Measurements from ENCODE around the gene EME1. TPM values are rescaled to one million over a fixed set of nuclear protein-coding genes. Genes with fewer than 3 reads are reported as not detected.

The EME1 gene
- total and polyA plus RNA-seq, 2 of the 13 experiments (the other 11 are each of a cell fraction or from before 2014, with no cell fraction given) = 20.7 to 24.6 TPM

GRCh38 chr17:50397111-50397918 is 24.3 kb downstream of the EME1 start, which contains the start of gene LRRC59 (continued):
- TF ChIP-seq ZC3H4 (CRISPR knock-in tag; IDR thresholded peaks at IDR 0.05; ENCODE audit: borderline replicate concordance) = no peak; the same call in 1 of the 2 replicates
- TF ChIP-seq IKZF4 (CRISPR knock-in tag; IDR thresholded peaks at IDR 0.05; ENCODE audit: borderline replicate concordance, low read depth, not compliant biosample characterization) = peak; percentile 97
- TF ChIP-seq ZNF576 (CRISPR knock-in tag; IDR thresholded peaks at IDR 0.05) = peak; percentile 85; the same call in 1 of the 2 replicates
- peak; percentile 95 for TF ChIP-seq ZNF329 (CRISPR knock-in tag; IDR thresholded peaks at IDR 0.05; ENCODE audit: low read depth)
- TF ChIP-seq ZNF513 (CRISPR knock-in tag; conservative IDR thresholded peaks at IDR 0.05) = peak; percentile 99; the same call in 1 of the 2 replicates
- TF ChIP-seq TRIM22 (IDR thresholded peaks at IDR 0.05) = no peak
- TF ChIP-seq PREB (CRISPR knock-in tag; IDR thresholded peaks at IDR 0.05) = 0 out of 2 replicates have a peak, but pooled peaks have one; percentile 15
- TF ChIP-seq TEF (CRISPR knock-in tag; IDR thresholded peaks at IDR 0.05) = no peak
- TF ChIP-seq IRX3 (CRISPR knock-in tag; IDR thresholded peaks at IDR 0.05; ENCODE audit: borderline replicate concordance, low read depth) = peak; percentile 97
- peak; percentile 89 for TF ChIP-seq ATF5 (CRISPR knock-in tag; IDR thresholded peaks at IDR 0.05; ENCODE audit: low read depth)
- peak; percentile 30; the same call in 1 of the 2 replicates for TF ChIP-seq ARID3A (IDR thresholded peaks at IDR 0.05; ENCODE audit: low read depth, low read length)
- TF ChIP-seq SAFB2 (CRISPR knock-in tag; IDR thresholded peaks at IDR 0.05; ENCODE audit: borderline replicate concordance, low read depth) = peak; percentile 94
- TF ChIP-seq MAFG (CRISPR knock-in tag; IDR thresholded peaks at IDR 0.05) = 0 out of 2 replicates have a peak, but pooled peaks have one; percentile 62
- TF ChIP-seq ZNF747 (CRISPR knock-in tag; IDR thresholded peaks at IDR 0.05; ENCODE audit: borderline replicate concordance) = peak; percentile 99
